ENCODE results near the gene RAVER2.

DNA sequence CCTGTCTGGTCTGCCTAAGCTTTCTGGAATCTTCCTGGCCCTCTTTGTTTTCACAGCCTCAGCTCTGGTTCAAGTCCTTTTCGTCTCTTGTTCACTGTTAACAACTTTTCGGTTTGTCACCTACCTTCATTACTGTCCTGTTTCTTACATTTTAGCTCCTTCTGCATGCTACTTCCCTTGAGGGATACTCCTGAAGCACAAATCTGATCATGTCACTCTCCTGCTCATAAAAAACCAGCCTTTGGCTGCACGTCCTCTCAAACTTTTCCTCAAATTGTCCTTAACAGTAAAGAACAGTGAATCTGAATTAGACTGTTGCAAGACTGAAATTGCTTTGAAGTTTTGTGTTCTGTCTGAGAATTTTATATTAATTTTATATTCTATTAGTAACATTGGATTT lies 3.3 kb downstream of the RAVER2 start:
- TF ChIP-seq EZH2 (IDR thresholded peaks at IDR 0.05; ENCODE audit: borderline replicate concordance, insufficient read depth, low read depth, low read length, poor library complexity, severe bottlenecking): no peak
- TF ChIP-seq, protein P1, sequence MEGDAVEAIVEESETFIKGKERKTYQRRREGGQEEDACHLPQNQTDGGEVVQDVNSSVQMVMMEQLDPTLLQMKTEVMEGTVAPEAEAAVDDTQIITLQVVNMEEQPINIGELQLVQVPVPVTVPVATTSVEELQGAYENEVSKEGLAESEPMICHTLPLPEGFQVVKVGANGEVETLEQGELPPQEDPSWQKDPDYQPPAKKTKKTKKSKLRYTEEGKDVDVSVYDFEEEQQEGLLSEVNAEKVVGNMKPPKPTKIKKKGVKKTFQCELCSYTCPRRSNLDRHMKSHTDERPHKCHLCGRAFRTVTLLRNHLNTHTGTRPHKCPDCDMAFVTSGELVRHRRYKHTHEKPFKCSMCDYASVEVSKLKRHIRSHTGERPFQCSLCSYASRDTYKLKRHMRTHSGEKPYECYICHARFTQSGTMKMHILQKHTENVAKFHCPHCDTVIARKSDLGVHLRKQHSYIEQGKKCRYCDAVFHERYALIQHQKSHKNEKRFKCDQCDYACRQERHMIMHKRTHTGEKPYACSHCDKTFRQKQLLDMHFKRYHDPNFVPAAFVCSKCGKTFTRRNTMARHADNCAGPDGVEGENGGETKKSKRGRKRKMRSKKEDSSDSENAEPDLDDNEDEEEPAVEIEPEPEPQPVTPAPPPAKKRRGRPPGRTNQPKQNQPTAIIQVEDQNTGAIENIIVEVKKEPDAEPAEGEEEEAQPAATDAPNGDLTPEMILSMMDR (IDR thresholded peaks at IDR 0.05): no peak
